ACC112 (cell line): ENCODE results near the gene SCARB1.

ENCODE experiments used
- H2AFZ ChIP-seq: fragments of 200-600 bp; sonication (generic); one replicate; pipeline ENCODE4 v1.6.0; 2017; ENCODE audit warnings: antibody characterized with exemption, low read length; ENCODE audit not compliant: unreplicated experiment
- H3K27ac ChIP-seq: fragments of 200-600 bp; sonication (generic); 2 replicates; pipeline ENCODE4 v1.5.1; 2014; ENCODE audit warnings: low read depth, mild to moderate bottlenecking, antibody characterized with exemption, low read length, moderate library complexity
- H3K27me3 ChIP-seq: fragments of 200-600 bp; sonication (generic); 2 replicates; pipeline ENCODE4 v1.6.1; 2014; ENCODE audit warnings: mild to moderate bottlenecking, antibody characterized with exemption, low read length, moderate library complexity, mixed read lengths; ENCODE audit not compliant: insufficient read depth
- H3K36me3 ChIP-seq: fragments of 200-600 bp; sonication (generic); 2 replicates; pipeline ENCODE4 v1.6.1; 2016; ENCODE audit warnings: mild to moderate bottlenecking, antibody characterized with exemption, low read length, moderate library complexity, mixed read lengths; ENCODE audit not compliant: insufficient read depth
- H3K4me1 ChIP-seq: fragments of 200-600 bp; sonication (generic); one replicate; pipeline ENCODE4 v1.6.1; 2016; ENCODE audit warnings: low read length, mixed read lengths; ENCODE audit not compliant: insufficient read depth, unreplicated experiment, control insufficient read depth
- H3K4me3 ChIP-seq: fragments of 200-600 bp; sonication (generic); 2 replicates; pipeline ENCODE4 v1.5.1; 2014; ENCODE audit warnings: mild to moderate bottlenecking, low read depth, low read length
- H3K79me2 ChIP-seq: fragments of 200-600 bp; sonication (generic); one replicate; pipeline ENCODE4 v1.6.0; 2016; ENCODE audit warnings: low read length; ENCODE audit not compliant: control insufficient read depth, unreplicated experiment, insufficient read depth

Gene SCARB1

GRCh38 chr12:124741211-124741610 lies 122.5 kb downstream of the SCARB1 start:
- H3K36me3 ChIP-seq: no peaks in the 10 kb centered on the region
- no peaks in the 10 kb centered on the region for H3K27me3 ChIP-seq
- no peak overlapping the region for H3K27ac ChIP-seq
- H3K4me3 ChIP-seq: no peak overlapping the region
- H3K4me1 ChIP-seq: peaks cover 7% of the 10 kb centered on the region
- H2AFZ ChIP-seq: no peak overlapping the region
- H3K79me2 ChIP-seq: no peaks in the 10 kb centered on the region

- no peak overlapping the region for H2AFZ ChIP-seq
- no peaks in the 10 kb centered on the region for H3K79me2 ChIP-seq
- H3K36me3 ChIP-seq: no peaks in the 10 kb centered on the region
- peaks cover 6% of the 10 kb centered on the region for H3K4me1 ChIP-seq
- no peak overlapping the region for H3K27ac ChIP-seq
- H3K27me3 ChIP-seq: no peaks in the 10 kb centered on the region
- no peak overlapping the region for H3K4me3 ChIP-seq
Observed at GRCh38 chr12:124740691-124741137, 123.0 kb downstream of the SCARB1 start.

GRCh38 chr12:124739953-124740561 lies 123.6 kb downstream of the SCARB1 start:
- Histone ChIP-seq H2AFZ (no peak overlapping the region), H3K36me3 (no peaks in the 10 kb centered on the region), H3K79me2 (no peaks in the 10 kb centered on the region), H3K4me1 (peaks cover 6% of the 10 kb centered on the region), H3K27me3 (no peaks in the 10 kb centered on the region), H3K4me3 (no peak overlapping the region), H3K27ac (no peak overlapping the region)

GRCh38 chr12:124738636-124739467 lies 124.8 kb downstream of the SCARB1 start:
- H3K36me3 ChIP-seq: no peaks in the 10 kb centered on the region
- H3K4me3 ChIP-seq: no peak overlapping the region
- H3K4me1 ChIP-seq: peaks cover 6% of the 10 kb centered on the region
- no peaks in the 10 kb centered on the region for H3K79me2 ChIP-seq
- H3K27ac ChIP-seq: no peak overlapping the region
- no peak overlapping the region for H2AFZ ChIP-seq
- no peaks in the 10 kb centered on the region for H3K27me3 ChIP-seq

- Histone ChIP-seq H3K79me2 (no peaks in the 10 kb centered on the region), H2AFZ (no peak overlapping the region), H3K4me1 (peaks cover 6% of the 10 kb centered on the region), H3K4me3 (no peak overlapping the region), H3K36me3 (no peaks in the 10 kb centered on the region), H3K27me3 (no peaks in the 10 kb centered on the region), H3K27ac (no peak overlapping the region)
Observed at GRCh38 chr12:124737772-124738635, 125.7 kb downstream of the SCARB1 start.

- H3K4me3 ChIP-seq: no peak overlapping the region
- H2AFZ ChIP-seq: no peak overlapping the region
- H3K79me2 ChIP-seq: no peaks in the 10 kb centered on the region
- H3K4me1 ChIP-seq: peaks cover 6% of the 10 kb centered on the region
- no peaks in the 10 kb centered on the region for H3K36me3 ChIP-seq
- H3K27me3 ChIP-seq: no peaks in the 10 kb centered on the region
- H3K27ac ChIP-seq: no peak overlapping the region
Observed at GRCh38 chr12:124737040-124737419, 126.6 kb downstream of the SCARB1 start.

- H3K27ac ChIP-seq: no peak overlapping the region
Observed at GRCh38 chr12:124736115-124737039, 127.3 kb downstream of the SCARB1 start.

GRCh38 chr12:124734224-124734788 lies 129.4 kb downstream of the SCARB1 start:
- no peaks in the 10 kb centered on the region for H3K36me3 ChIP-seq
- H3K27ac ChIP-seq: no peak overlapping the region
- no peak overlapping the region for H3K4me3 ChIP-seq
- no peaks in the 10 kb centered on the region for H3K79me2 ChIP-seq
- no peaks in the 10 kb centered on the region for H3K4me1 ChIP-seq
- H3K27me3 ChIP-seq: no peaks in the 10 kb centered on the region
- no peak overlapping the region for H2AFZ ChIP-seq

More at GRCh38 chr12:124736115-124737039, 127.3 kb downstream of the SCARB1 start:
- Histone ChIP-seq H3K27me3 (no peaks in the 10 kb centered on the region), H2AFZ (no peak overlapping the region), H3K36me3 (no peaks in the 10 kb centered on the region), H3K79me2 (no peaks in the 10 kb centered on the region), H3K4me1 (peaks cover 6% of the 10 kb centered on the region), H3K4me3 (no peak overlapping the region)

- Histone ChIP-seq H3K27ac (no peak overlapping the region), H3K4me1 (no peaks in the 10 kb centered on the region), H3K27me3 (no peaks in the 10 kb centered on the region), H2AFZ (no peak overlapping the region), H3K36me3 (no peaks in the 10 kb centered on the region), H3K4me3 (no peak overlapping the region), H3K79me2 (no peaks in the 10 kb centered on the region)
Observed at GRCh38 chr12:124733086-124733485, 130.6 kb downstream of the SCARB1 start.
